Astrocyte (in vitro differentiated cells and primary cell): Measurements from ENCODE around the gene KIAA1217.

Source experiments
- CTCF ChIP-seq: IDR thresholded peaks from 2 replicates; pipeline ENCODE4 v1.5.1; 2011; ENCODE audit warnings: low read depth, mild to moderate bottlenecking, inconsistent platforms, low read length, moderate library complexity; ENCODE audit not compliant: insufficient read depth
- EZH2 ChIP-seq: IDR thresholded peaks from 2 replicates; pipeline ENCODE4 v1.6.1; 2012; ENCODE audit warnings: mild to moderate bottlenecking, low read length, inconsistent platforms; ENCODE audit not compliant: insufficient read depth

- no peak for TF ChIP-seq CTCF
- TF ChIP-seq EZH2: no peak
Measured at GRCh38 chr10:24435374-24435773, 226.4 kb downstream of the KIAA1217 start.
